HS-5 (cell line): Measurements from ENCODE around the gene SHISA7.
"Not testable (repeated sequence)": the region's sequence is repeated elsewhere in the genome, so short reads cannot be mapped to it uniquely, and the experiment has no call there.

Experiments
- DNase-seq: peaks from one replicate; pipeline ENCODE4 v3.0.0-alpha.2; 2012; ENCODE audit warnings: low read depth

SHISA7 gene

GRCh38 chr19:55463583-55464031, 20.5 kb upstream of the SHISA7 start:
- no peak for DNase-seq

DNA sequence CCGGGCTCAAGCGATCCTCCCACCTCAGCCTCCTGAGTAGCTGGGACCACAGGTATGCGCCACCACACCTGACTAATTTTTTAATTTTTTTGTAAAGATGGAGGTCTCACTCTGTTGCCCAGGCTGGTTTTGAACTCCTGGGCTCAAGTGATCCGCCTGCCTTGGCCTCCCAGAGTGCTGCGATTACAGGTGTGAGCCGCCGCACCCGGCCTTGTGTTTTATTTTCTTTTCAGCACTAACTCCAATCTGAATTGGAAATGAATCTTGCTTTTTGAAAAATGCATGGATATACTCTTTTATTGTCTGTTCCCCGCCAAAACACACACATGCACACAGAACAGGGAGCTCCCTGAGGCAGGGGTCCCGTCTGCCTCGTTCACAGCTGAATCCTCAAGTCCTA, 19.6 kb upstream of the SHISA7 start:
- no peak for DNase-seq

GRCh38 chr19:55461974-55462626, 19.0 kb upstream of the SHISA7 start:
- no peak for DNase-seq

DNA sequence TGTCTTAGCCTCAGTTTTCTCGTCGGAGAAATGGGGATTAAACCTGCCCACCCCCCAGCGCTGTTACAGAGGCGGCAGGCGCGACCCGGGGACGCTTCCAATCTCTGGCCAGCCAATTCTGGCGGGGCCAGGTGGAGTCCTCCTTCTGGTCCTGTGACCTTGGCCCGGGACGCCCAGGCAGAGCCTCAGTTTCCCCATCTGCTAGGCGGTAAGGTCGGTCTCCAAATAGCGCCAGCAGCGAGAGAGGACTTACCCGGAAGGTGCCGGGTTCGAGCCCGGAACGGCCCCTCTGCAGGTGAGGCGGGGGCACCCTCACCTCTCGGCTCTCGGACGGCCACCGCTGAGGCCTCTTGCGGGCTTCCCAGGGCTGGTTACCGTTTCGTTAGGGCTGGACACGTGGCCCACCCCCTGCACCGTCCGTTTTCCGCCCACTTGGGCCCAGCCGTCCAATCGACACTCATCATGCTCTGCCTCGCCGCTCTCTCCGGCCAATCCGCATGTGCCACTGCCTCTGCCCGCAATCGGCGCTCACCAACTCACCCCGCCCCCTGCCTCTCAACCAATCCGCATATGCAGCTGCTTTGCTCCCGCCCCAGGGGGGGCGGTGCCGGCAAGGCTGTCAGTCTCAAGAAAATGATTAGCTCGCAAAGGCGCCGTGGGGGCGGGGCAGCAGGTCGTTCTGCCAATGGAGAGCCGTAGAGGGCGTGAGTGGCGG, 18.3 kb upstream of the SHISA7 start, which contains the start of gene ISOC2:
Gene ISOC2 (minus strand): TSS at position 384 of the 715 bp plus-strand sequence. CDS start 5,156 bp downstream, outside the sequence.
- DNase-seq: peak; percentile 98

GRCh38 chr19:55460670-55461258, 17.7 kb upstream of the SHISA7 start:
- DNase-seq: no peak

DNA sequence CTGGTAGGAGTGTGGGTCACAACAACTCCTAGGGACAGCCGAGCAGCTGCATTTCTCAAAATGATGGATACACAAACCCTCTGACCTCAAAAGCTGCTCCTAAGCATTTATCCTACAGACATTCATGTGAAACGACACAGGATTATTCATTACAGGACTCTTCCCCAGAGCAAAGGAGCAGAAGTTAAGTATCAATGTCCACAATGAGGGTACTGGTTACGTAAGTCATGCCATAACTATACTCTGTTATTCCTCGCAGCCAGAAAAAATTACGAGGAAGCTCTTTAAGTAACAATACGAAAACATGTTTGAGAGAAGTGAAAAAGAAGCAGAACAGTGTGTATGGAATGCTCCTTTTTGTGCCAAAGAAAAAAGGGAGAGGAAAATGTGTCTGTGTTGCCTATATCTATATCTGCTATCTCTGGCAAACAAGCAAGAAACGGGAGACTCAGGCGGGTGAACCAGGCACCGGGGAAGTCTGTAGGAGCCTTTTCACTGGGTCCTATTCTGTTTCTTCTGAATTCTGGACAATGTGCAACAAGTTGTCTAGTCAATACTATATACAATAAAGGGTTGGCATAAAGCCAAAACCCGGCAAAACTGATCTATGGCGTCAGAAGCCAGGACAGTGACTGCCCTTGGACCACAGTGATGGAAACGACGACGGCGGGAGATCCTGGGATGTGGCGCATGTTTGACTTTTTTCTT, 17.0 kb upstream of the SHISA7 start:
- DNase-seq: no peak

GRCh38 chr19:55459551-55459949, 16.4 kb upstream of the SHISA7 start:
- no peak for DNase-seq

GRCh38 chr19:55457683-55458457, 14.8 kb upstream of the SHISA7 start:
- no peak for DNase-seq

GRCh38 chr19:55456347-55456746, 13.2 kb upstream of the SHISA7 start:
- DNase-seq: no peak

DNA sequence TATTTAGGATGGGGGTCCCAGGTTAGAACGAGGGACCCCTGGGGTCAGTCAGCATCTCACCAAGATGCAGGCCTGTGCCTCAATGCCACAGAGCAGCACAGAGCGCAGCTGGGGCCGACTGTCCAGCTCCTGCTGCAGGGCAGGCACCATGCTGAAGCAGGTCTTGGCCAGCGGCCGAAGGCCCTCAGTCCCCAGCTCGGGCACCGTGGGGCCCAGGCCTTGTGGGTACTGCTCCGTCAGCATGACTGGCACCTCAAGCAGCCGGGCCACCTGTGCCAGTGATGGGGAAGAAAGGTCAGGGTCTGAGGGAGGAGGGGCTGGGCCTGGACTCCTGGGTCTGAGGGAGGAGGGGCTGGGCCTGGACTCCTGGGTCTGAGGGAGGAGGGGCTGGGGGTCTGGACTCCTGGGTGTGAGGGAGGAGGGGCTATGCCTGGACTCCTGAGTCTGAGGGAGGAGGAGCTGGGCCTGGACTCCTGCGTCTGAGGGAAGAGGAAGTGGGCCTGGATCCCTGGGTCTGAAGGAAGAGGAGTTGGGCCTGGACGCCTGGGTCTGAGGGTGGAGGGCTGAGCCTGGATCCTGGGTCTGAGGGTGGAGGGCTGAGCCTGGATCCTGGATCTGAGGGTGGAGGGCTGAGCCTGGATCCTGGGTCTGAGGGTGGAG, 12.6 kb upstream of the SHISA7 start:
- no peak for DNase-seq

GRCh38 chr19:55454787-55455243, 11.7 kb upstream of the SHISA7 start:
- DNase-seq: no peak

GRCh38 chr19:55453511-55454260, 10.6 kb upstream of the SHISA7 start:
- DNase-seq: no peak

DNA sequence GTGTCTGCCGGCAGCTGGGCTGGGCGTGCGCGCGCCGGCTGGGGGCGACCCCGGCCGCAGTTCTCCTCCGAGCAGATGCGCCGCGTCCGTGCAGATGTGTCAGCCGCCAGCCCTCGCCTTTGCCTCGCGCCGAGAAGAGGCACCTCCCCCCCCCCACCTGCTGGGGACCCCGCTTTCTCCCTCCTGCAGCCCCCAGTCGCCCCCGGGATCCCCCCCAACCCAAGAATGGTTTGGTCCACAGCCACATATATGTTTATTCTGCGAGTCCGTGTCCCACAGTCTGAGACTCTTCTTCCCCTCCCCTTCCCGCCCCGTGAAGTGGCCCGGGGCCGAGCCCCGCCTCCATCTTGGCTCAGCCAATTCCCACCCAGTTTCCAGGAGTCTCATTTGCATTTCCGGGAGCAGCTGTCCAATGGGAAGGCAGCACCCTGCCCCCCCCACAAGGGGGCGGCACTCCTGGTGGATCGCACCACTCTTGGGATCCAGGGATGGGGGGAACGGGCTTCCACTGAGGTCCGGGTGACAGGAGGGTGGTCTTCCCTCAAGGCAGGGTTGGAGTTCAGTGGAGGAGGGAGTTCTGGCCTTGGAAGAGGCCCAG, 9.7 kb upstream of the SHISA7 start:
- DNase-seq: no peak

DNA sequence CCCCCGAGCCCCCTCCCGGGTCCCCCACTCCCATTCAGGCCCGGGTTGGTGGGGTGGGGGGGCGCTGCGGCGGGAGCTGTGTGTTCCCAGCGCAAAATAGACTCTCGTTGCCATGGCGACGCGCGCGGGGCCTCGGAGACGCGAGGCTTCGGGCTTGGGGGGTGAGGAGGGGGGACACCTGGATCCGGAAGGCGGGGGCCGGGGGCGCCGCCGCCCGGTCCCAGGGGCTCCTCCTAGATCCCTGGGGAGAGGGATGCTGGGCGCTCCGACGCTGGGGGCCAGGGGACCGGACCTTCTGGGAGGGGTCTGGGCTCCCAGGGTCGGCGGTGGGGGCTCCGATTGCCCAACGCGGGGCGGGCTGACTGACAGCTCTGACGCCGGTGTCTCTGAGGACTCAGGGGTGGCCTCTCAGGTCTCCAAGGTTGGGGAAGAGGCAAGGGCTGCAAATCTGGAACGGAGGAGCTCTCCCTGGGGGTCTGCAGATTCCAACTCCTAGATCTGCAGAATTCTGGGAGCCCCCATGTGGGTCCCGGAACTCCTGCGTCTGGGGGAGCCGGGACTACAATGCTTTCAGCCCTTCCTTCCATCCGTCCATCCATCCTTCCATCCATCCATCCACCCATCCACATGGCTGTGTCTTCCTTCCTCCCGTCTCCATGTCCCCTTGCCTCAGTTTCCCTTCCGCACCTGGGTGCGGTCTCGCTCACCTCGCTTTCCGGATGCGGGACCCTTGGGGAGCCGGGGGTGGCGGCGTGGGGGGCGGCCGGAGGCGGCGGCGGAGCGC, 9.1 kb upstream of the SHISA7 start:
- DNase-seq: no peak

DNA sequence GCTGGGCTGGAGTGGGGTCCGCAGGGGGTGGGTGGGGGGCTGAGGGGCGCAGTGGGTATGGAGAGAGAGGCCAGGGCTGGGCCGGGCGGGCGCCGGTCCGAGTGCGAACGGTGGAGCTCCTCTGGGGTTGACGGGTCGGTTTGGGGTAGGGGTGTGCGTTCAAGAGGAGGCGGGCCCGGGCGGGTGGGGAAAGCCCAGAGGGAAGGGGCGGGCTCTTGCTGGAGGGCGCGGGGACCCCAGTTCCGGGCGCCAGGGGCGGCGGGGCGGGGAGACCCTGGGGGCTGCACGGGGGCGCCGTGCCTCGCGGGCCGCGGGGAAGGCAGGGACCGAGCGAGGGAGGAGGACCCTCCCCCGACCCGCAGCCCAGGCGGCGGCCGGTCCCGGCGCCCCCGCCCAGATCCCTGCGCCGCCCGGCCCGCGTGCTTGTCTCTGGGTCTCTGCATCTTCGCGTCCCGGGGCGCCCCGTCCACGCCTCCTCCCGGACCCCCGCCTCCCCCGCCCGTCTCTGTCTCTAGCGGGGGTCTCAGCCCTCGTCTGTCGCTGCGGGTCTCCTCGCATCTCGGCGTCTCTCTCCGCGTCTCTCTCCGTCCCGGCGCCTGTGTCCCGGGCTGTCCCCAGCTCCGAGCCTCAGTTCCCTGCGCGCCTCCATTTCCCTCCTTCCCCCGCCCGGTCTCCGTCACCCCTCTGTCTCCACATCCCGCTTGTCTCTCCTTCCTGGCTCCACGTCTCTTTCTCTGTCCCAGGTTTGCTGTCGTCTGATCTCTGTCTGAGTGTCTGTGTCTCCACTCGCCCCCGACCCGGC, 8.3 kb upstream of the SHISA7 start:
- no peak for DNase-seq

- no peak for DNase-seq
Observed at GRCh38 chr19:55449469-55449868, 6.4 kb upstream of the SHISA7 start.

- not testable (repeated sequence) for DNase-seq
Observed at GRCh38 chr19:55448175-55448490, 5.0 kb upstream of the SHISA7 start.

DNA sequence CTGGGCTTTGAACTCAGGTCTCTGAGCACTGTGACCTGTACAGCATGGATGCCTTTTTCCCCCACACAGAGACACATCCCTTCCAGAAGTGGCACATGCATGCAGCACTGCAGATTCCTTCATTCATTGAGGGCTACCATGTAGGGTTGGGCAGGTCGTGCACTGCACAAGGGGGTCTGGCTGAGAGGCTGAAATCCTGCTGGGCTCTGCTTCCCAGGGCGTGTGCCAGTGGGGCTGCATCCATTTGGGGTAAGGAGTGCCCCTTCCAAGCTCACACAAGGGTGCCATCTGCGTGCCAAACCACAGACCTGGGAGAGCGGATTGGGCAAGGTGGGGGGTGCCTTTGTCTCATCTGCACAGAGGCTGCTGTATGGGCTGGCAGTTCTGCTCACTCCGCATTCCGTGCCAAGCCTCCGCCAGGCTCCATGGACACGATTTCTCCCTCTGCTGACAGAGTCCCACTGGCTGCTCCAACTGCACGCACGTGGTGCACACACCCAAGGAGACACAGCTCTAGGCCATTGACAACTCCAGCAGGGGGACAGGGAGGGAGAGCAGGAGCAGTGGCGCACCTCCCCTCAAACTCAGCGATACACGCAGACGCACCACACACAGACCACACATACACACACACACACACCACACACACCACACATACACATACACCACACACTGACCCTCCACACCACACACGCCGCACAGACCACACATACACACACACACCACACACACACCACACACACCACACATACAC, 4.5 kb upstream of the SHISA7 start:
- no peak for DNase-seq
